Thyroid gland (tissue), 4 donors: ENCODE results near the gene KTN1.

ENCODE experiments used
- POLR2A ChIP-seq, 2 donors: fragments of 450-650 bp; IDR thresholded peaks; one replicate each; pipeline ENCODE4 v1.6.1; 2017; ENCODE audit warnings: antibody characterized with exemption in 2 of 2, mild to moderate bottlenecking in 2 of 2, moderate library complexity in 1 of 2
- TF ChIP-seq, protein P1 (sequence below), 6 experiments: fragments of 200-600 bp in 3 of 6; fragments of 450-650 bp in 3 of 6; sonication (generic) in 3 of 6; IDR thresholded peaks; one replicate each; pipeline ENCODE4 v1.5.1; 2016 to 2019; ENCODE audit warnings: antibody characterized with exemption in 6 of 6, mild to moderate bottlenecking in 2 of 6, inconsistent platforms in 1 of 6, moderate library complexity in 1 of 6

GRCh38 chr14:55537782-55538181 is 42.2 kb upstream of the KTN1 start:
- TF ChIP-seq, protein P1, sequence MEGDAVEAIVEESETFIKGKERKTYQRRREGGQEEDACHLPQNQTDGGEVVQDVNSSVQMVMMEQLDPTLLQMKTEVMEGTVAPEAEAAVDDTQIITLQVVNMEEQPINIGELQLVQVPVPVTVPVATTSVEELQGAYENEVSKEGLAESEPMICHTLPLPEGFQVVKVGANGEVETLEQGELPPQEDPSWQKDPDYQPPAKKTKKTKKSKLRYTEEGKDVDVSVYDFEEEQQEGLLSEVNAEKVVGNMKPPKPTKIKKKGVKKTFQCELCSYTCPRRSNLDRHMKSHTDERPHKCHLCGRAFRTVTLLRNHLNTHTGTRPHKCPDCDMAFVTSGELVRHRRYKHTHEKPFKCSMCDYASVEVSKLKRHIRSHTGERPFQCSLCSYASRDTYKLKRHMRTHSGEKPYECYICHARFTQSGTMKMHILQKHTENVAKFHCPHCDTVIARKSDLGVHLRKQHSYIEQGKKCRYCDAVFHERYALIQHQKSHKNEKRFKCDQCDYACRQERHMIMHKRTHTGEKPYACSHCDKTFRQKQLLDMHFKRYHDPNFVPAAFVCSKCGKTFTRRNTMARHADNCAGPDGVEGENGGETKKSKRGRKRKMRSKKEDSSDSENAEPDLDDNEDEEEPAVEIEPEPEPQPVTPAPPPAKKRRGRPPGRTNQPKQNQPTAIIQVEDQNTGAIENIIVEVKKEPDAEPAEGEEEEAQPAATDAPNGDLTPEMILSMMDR (IDR thresholded peaks at IDR 0.05) = no peak
- no peak for TF ChIP-seq POLR2A (IDR thresholded peaks at IDR 0.05)
